HFFc6 (cell line): Measurements from ENCODE around the gene CHST1. TPM values are rescaled to one million over a fixed set of nuclear protein-coding genes. Genes with fewer than 3 reads are reported as not detected.

ENCODE experiments used
- DNase-seq: peaks from one replicate; pipeline ENCODE4 v3.0.0-alpha.2; 2018
- H3K27ac Mint-ChIP-seq: 2 replicates; pipeline ENCODE4 v1.8.0; 2020; ENCODE audit warnings: mild to moderate bottlenecking, mixed read lengths
- H3K27me3 Mint-ChIP-seq: 2 replicates; pipeline ENCODE4 v1.8.0; 2021; ENCODE audit warnings: mild to moderate bottlenecking, moderate library complexity, mixed read lengths; ENCODE audit not compliant: insufficient read depth
- H3K36me3 Mint-ChIP-seq: 2 replicates; pipeline ENCODE4 v1.8.0; 2021; ENCODE audit warnings: low read depth, mixed read lengths
- H3K4me1 Mint-ChIP-seq: 2 replicates; pipeline ENCODE4 v1.8.0; 2020; ENCODE audit warnings: low read depth, mixed read lengths
- H3K4me3 Mint-ChIP-seq: 2 replicates; pipeline ENCODE4 v1.8.0; 2020; ENCODE audit warnings: mild to moderate bottlenecking, moderate library complexity, mixed read lengths
- H3K9me3 Mint-ChIP-seq: 2 replicates; pipeline ENCODE4 v1.8.0; 2020; ENCODE audit warnings: mild to moderate bottlenecking, mixed read lengths
- CTCF ChIP-seq: fragments of 200-600 bp; sonication (generic); IDR thresholded peaks from 2 replicates; pipeline ENCODE4 v1.5.0; 2021; ENCODE audit warnings: antibody characterized with exemption, mild to moderate bottlenecking
- total RNA-seq, 6 experiments: library from RNA; stranded (reverse); fragmentation: NEBNext Ultra II Directional; extraction: Animal tissue kit (Norgen Biotek cat#: 25700); gene quantifications; 2 replicates in 1 of 6; 3 replicates in 5 of 6; pipeline ENCODE4 v1.2.3, GENCODE V29; 2021

The CHST1 gene
- total RNA-seq, 6 experiments from 2014 or later, result 0.09 to 0.14 (median 0.12) TPM; not detected in 3

DNA sequence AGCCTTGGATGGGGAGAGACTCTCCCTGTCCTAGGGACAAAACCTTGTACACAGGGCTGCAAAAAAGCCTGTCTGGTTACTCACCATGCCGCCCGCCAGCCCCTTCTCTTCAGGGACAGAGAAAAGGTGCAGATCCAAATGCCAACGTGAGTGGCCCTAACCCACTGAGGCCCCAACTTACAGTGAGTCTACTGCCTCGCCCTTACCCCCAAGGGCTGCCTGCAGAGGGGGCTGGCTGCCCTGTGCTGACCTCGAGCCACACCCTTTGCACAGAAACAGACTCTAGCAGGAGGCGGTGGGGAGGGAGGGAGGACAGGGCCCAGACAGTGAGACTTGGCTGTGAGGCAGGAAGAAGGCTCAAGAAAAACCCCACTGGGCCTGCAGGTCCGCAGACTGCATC, 13.6 kb upstream of the CHST1 start:
- Mint-ChIP-seq H3K36me3 (no peaks in the 10 kb centered on the region), H3K27ac (no peak overlapping the region), H3K4me3 (no peak overlapping the region), H3K9me3 (no peaks in the 10 kb centered on the region), H3K27me3 (peaks cover 52% of the 10 kb centered on the region), H3K4me1 (no peaks in the 10 kb centered on the region)
- no peak for DNase-seq
- no peak for TF ChIP-seq CTCF

DNA sequence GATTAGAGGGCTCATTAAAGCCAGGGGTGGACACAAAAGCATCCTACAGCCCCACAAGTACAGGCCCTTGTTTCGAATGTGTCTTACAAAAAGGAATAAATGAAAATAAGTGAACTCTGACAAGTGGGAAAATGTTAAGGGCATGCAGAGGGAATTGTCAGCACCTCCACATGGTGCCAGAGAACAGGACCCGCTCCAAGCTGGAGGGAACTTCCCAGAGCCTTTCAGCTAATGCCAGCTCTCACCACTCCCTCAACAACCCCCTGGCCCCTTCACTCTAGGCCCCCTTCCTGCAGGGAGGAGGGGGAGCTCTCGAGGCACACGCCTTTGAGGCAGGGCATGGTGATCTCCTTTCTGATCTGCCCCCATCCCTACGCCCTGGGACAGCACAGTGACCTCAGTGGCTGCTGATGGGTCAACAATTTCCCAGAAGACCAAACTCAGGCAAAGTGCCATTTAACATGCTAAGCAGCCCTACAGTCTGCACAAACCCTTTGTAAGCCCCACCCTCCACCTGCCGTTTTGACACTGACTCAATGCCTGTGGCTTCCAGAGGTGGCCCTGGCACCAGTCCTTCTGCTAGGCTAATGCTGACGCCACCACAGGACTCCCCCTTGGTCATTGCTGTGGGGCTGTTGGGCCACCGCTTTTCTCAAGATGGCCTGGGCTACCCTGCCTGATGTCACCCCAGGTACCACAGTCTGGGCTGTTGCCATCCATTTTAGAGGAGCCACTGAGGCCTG, 12.5 kb upstream of the CHST1 start:
- no peak for TF ChIP-seq CTCF
- no peak for DNase-seq
- H3K36me3 Mint-ChIP-seq, result no peaks in the 10 kb centered on the region
- peaks cover 46% of the 10 kb centered on the region for H3K27me3 Mint-ChIP-seq
- no peak overlapping the region for H3K27ac Mint-ChIP-seq
- H3K9me3 Mint-ChIP-seq, result no peaks in the 10 kb centered on the region
- no peaks in the 10 kb centered on the region for H3K4me1 Mint-ChIP-seq
- no peak overlapping the region for H3K4me3 Mint-ChIP-seq

GRCh38 chr11:45676522-45677095, 11.2 kb upstream of the CHST1 start:
- Mint-ChIP-seq H3K9me3 (no peaks in the 10 kb centered on the region), H3K4me3 (no peak overlapping the region), H3K27ac (no peak overlapping the region), H3K27me3 (peaks cover 46% of the 10 kb centered on the region), H3K36me3 (no peaks in the 10 kb centered on the region), H3K4me1 (no peaks in the 10 kb centered on the region)
- TF ChIP-seq CTCF, result no peak
- DNase-seq, result no peak

- Mint-ChIP-seq H3K4me3 (no peak overlapping the region), H3K4me1 (no peaks in the 10 kb centered on the region), H3K27me3 (peaks cover 41% of the 10 kb centered on the region), H3K36me3 (no peaks in the 10 kb centered on the region), H3K27ac (no peak overlapping the region), H3K9me3 (no peaks in the 10 kb centered on the region)
- no peak for TF ChIP-seq CTCF
- DNase-seq, result no peak
These were observed 10.2 kb upstream of the CHST1 start for GRCh38 chr11:45675646-45676045.

DNA sequence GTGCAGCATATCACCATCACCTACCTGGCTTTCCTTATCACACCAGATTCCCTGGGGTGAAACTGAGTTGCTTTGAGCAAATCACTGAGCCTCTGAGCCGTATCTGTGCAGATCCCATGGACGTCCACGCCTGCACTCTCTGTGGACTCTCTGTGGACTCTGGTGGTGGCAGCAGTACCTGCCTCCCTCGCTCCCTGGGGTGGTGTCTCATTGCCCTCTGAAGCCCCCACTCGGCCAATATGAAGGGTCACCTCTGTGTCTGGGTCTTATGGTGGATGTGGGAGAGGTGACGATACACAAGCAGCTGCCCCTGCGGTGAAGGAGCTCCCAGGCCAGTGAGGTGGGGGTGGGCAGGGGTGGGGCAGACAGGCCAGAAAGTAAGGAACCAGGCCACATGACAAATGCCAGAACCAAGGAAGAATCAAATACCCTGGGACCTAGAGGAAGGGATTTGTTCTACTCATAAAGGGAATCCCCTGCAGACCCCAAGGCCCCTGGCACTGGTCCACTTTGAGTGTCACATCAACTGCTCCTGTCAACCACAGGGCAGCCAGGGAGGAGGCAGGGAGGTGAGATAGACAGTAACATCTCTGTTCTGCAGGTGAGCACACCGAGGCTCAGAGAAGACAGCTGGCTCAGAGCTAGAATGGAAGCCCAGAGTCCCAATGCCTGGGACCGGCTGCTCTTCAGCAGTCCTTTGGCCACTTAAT, 9.2 kb upstream of the CHST1 start:
- TF ChIP-seq CTCF, result no peak
- no peak overlapping the region for H3K27ac Mint-ChIP-seq
- no peak for DNase-seq
- H3K27me3 Mint-ChIP-seq, result peaks cover 38% of the 10 kb centered on the region
- H3K36me3 Mint-ChIP-seq, result no peaks in the 10 kb centered on the region
- H3K4me3 Mint-ChIP-seq, result no peak overlapping the region
- no peaks in the 10 kb centered on the region for H3K9me3 Mint-ChIP-seq
- no peaks in the 10 kb centered on the region for H3K4me1 Mint-ChIP-seq
